Neural cell (in vitro differentiated cells): ENCODE results near the gene BCO2. TPM values are rescaled to one million over a fixed set of nuclear protein-coding genes. Genes with fewer than 3 reads are reported as not detected.

ENCODE experiments used
- H2AFZ ChIP-seq: fragments of 200-600, 300-800 bp; sonication (generic), shearing (Covaris generic); 2 replicates; pipeline ENCODE4 v1.6.0; 2014; ENCODE audit warnings: low read depth, mild to moderate bottlenecking, antibody characterized with exemption, low read length, moderate library complexity
- H3F3A ChIP-seq: fragments of 200-600 bp; shearing (Covaris generic); 2 replicates; pipeline ENCODE4 v1.6.1; 2016; ENCODE audit warnings: mild to moderate bottlenecking, moderate library complexity, mixed read lengths, antibody characterized with exemption, low read length; ENCODE audit not compliant: insufficient read depth, poor library complexity, severe bottlenecking
- H3K27ac ChIP-seq: fragments of 200-600, 300-800 bp; sonication (generic), shearing (Covaris generic); 2 replicates; pipeline ENCODE4 v1.5.1; 2014; ENCODE audit warnings: mild to moderate bottlenecking, low read length, moderate library complexity
- H3K27me3 ChIP-seq: fragments of 300-800, 200-600 bp; sonication (generic), shearing (Covaris generic); 2 replicates; pipeline ENCODE4 v1.6.0; 2014; ENCODE audit warnings: mild to moderate bottlenecking, low read depth, low read length, moderate library complexity; ENCODE audit not compliant: insufficient read depth
- H3K36me3 ChIP-seq: fragments of 300-800, 200-600 bp; sonication (generic), shearing (Covaris generic); 2 replicates; pipeline ENCODE4 v1.5.1; 2014; ENCODE audit warnings: mild to moderate bottlenecking, antibody characterized with exemption, low read length, moderate library complexity; ENCODE audit not compliant: insufficient read depth
- H3K4me2 ChIP-seq: fragments of 300-800, 200-600 bp; sonication (generic), shearing (Covaris generic); 2 replicates; pipeline ENCODE4 v1.6.0; 2014; ENCODE audit warnings: mild to moderate bottlenecking, low read length
- H3K4me3 ChIP-seq: fragments of 300-800, 200-600 bp; sonication (generic), shearing (Covaris generic); 2 replicates; pipeline ENCODE4 v1.5.1; 2014; ENCODE audit warnings: mild to moderate bottlenecking, low read length, moderate library complexity
- H3K79me2 ChIP-seq: fragments of 200-600 bp; shearing (Covaris generic); replicated peaks from 2 replicates; pipeline ENCODE4 v1.6.0; 2014; ENCODE audit warnings: mild to moderate bottlenecking, low read length, moderate library complexity; ENCODE audit not compliant: insufficient read depth
- H3K9ac ChIP-seq: fragments of 300-800, 200-600 bp; sonication (generic), shearing (Covaris generic); 2 replicates; pipeline ENCODE4 v1.6.1; 2016; ENCODE audit warnings: mild to moderate bottlenecking, low read length, mixed read lengths
- H3K9me2 ChIP-seq: fragments of 200-600 bp; shearing (Covaris generic); 2 replicates; pipeline ENCODE4 v1.6.1; 2016; ENCODE audit warnings: mild to moderate bottlenecking, low read length, mixed read lengths; ENCODE audit not compliant: insufficient read depth
- H3K9me3 ChIP-seq: fragments of 200-600, 300-800 bp; sonication (generic), shearing (Covaris generic); 2 replicates; pipeline ENCODE4 v1.6.1; 2016; ENCODE audit warnings: mild to moderate bottlenecking, mixed run types, low read length, moderate library complexity, mixed read lengths
- H4K20me1 ChIP-seq: fragments of 200-600 bp; shearing (Covaris generic); 2 replicates; pipeline ENCODE4 v1.6.1; 2016; ENCODE audit warnings: mild to moderate bottlenecking, mixed run types; ENCODE audit not compliant: insufficient read depth
- EP300 ChIP-seq: fragments of 450-650 bp; conservative IDR thresholded peaks from 2 replicates; pipeline ENCODE4 v1.6.1; 2014; ENCODE audit warnings: antibody characterized with exemption, mild to moderate bottlenecking, moderate library complexity; ENCODE audit not compliant: poor library complexity, severe bottlenecking
- MXI1 ChIP-seq: fragments of 450-650 bp; conservative IDR thresholded peaks from 2 replicates; pipeline ENCODE4 v1.6.1; 2014; ENCODE audit warnings: antibody characterized with exemption, mild to moderate bottlenecking; ENCODE audit not compliant: poor library complexity, severe bottlenecking
- POLR2AphosphoS5 ChIP-seq: IDR thresholded peaks from 2 replicates; pipeline ENCODE4 v1.6.1; 2012
- RAD21 ChIP-seq: fragments of 450-650 bp; conservative IDR thresholded peaks from 2 replicates; pipeline ENCODE4 v1.6.1; 2014; ENCODE audit warnings: antibody characterized with exemption, mild to moderate bottlenecking, moderate library complexity
- SMC3 ChIP-seq: fragments of 450-650 bp; conservative IDR thresholded peaks from 2 replicates; pipeline ENCODE4 v1.6.1; 2014; ENCODE audit warnings: antibody characterized with exemption, mild to moderate bottlenecking, moderate library complexity; ENCODE audit not compliant: poor library complexity
- TAF1 ChIP-seq: IDR thresholded peaks from 2 replicates; pipeline ENCODE4 v1.6.1; 2012; ENCODE audit warnings: low read depth
- polyA plus RNA-seq: library from polyadenylated mRNA; depleted of rRNA; stranded (reverse); fragments of >200 nt; gene quantifications from 2 replicates; pipeline ENCODE4 v1.2.3, GENCODE V29; 2014
- TF ChIP-seq, protein P1 (sequence below): IDR thresholded peaks from 2 replicates; pipeline ENCODE4 v1.6.1; 2012; ENCODE audit warnings: borderline replicate concordance
- TF ChIP-seq, protein P2 (sequence below): fragments of 450-650 bp; IDR thresholded peaks from 2 replicates; pipeline ENCODE4 v1.5.1; 2014; ENCODE audit warnings: antibody characterized with exemption, mild to moderate bottlenecking, moderate library complexity; ENCODE audit not compliant: poor library complexity, severe bottlenecking

The BCO2 gene
- polyA plus RNA-seq, 1 donor from 2014 or later: 7.4 TPM

DNA sequence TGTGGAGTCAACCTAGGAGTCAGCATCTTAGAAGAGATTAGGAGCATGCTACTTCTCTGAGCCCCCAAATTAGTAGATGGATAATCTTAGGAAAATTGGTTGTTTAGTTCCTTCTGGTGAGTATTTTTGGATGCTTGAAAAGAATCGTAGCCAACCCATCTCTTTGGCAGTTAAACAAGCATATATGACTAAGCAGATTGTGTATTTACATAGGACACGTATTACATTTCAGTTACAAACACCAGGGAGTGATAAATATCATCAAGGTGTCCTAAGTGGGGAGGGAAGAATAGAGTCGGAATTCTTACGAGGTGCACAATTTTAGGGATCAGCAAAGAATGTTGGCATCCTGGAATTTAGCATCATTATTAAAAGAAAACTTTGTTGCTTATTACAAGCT is 71.9 kb downstream of the BCO2 start:
- H3F3A ChIP-seq: no peaks in the 10 kb centered on the region
- no peak overlapping the region for H3K9ac ChIP-seq
- no peak for TF ChIP-seq EP300
- no peak for TF ChIP-seq TAF1
- no peak for TF ChIP-seq SMC3
- TF ChIP-seq, protein P1, sequence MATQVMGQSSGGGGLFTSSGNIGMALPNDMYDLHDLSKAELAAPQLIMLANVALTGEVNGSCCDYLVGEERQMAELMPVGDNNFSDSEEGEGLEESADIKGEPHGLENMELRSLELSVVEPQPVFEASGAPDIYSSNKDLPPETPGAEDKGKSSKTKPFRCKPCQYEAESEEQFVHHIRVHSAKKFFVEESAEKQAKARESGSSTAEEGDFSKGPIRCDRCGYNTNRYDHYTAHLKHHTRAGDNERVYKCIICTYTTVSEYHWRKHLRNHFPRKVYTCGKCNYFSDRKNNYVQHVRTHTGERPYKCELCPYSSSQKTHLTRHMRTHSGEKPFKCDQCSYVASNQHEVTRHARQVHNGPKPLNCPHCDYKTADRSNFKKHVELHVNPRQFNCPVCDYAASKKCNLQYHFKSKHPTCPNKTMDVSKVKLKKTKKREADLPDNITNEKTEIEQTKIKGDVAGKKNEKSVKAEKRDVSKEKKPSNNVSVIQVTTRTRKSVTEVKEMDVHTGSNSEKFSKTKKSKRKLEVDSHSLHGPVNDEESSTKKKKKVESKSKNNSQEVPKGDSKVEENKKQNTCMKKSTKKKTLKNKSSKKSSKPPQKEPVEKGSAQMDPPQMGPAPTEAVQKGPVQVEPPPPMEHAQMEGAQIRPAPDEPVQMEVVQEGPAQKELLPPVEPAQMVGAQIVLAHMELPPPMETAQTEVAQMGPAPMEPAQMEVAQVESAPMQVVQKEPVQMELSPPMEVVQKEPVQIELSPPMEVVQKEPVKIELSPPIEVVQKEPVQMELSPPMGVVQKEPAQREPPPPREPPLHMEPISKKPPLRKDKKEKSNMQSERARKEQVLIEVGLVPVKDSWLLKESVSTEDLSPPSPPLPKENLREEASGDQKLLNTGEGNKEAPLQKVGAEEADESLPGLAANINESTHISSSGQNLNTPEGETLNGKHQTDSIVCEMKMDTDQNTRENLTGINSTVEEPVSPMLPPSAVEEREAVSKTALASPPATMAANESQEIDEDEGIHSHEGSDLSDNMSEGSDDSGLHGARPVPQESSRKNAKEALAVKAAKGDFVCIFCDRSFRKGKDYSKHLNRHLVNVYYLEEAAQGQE: no peak
- TF ChIP-seq RAD21: no peak
- peaks cover 7% of the 10 kb centered on the region for H3K36me3 ChIP-seq
- no peak overlapping the region for H3K27ac ChIP-seq
- H3K9me3 ChIP-seq: no peaks in the 10 kb centered on the region
- H3K4me2 ChIP-seq: no peak overlapping the region
- H4K20me1 ChIP-seq: no peaks in the 10 kb centered on the region
- H2AFZ ChIP-seq: no peak overlapping the region
- no peaks in the 10 kb centered on the region for H3K79me2 ChIP-seq
- no peak overlapping the region for H3K4me3 ChIP-seq
- no peaks in the 10 kb centered on the region for H3K27me3 ChIP-seq
- H3K9me2 ChIP-seq: no peaks in the 10 kb centered on the region

DNA sequence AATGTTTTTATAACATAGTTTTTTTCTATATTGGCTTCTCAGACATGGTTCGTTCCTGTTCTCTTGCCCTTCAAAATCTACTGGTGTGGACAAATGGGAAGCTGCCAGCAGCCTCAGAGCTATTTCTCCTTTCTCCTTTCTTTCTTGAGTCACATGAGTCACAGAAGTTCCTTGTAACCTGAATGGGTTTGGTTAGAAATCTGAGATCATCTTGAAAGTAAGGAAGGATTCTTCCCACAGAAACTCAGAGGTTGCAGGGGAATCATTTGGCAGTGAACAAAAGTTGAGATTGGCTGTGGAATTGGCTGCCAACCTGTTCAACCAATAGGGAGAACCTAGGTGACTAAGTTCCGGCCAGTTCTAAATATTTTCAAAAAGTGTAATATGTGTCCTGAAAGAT is 72.9 kb downstream of the BCO2 start:
- Histone ChIP-seq H3K27ac (no peak overlapping the region), H3K4me2 (no peak overlapping the region), H3K9me3 (no peaks in the 10 kb centered on the region), H2AFZ (no peak overlapping the region), H3K36me3 (peaks cover 5% of the 10 kb centered on the region), H3F3A (no peaks in the 10 kb centered on the region), H3K27me3 (no peaks in the 10 kb centered on the region), H3K79me2 (no peaks in the 10 kb centered on the region), H3K9me2 (no peaks in the 10 kb centered on the region), H4K20me1 (no peaks in the 10 kb centered on the region), H3K4me3 (no peak overlapping the region), H3K9ac (no peak overlapping the region)
- TF ChIP-seq POLR2AphosphoS5: no peak
- TF ChIP-seq, protein P1: no peak

DNA sequence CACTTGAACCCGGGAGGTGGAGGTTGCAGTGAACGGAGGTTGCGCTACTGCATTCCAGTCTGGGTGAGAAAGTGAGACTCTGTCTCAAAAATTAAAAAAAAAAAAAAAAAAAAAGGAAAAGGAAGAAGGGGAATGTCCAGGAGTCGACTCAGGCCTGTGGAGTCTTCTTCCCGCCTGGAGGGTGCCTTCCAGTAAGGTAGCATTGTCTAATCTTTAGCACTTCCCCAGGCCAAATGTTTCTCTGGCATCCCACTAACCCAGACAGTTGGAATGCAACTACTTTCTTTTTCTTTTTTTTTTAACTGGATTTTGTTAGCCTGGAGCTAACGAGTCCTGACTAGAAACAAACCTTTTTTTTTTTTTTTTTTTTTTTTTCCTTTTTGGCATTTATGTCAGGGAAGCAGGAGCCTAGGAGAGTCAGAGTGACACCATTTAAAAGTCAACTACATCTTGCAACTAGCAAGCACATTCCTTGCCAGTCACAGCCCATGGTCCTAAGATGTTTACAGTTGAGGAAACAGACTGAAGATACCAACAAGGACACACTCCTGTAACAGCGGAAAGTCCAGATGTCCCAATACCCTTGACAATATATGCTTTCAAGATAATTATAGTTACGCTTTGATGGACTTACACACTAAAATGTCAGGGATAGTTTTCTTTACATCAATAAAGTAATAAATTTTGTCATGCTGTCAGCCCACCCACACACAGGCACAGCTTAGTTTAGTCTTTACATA is 74.7 kb downstream of the BCO2 start:
- Histone ChIP-seq H3K9ac (no peak overlapping the region), H3K4me3 (no peak overlapping the region), H3K27me3 (no peaks in the 10 kb centered on the region), H4K20me1 (no peaks in the 10 kb centered on the region), H3K9me2 (no peaks in the 10 kb centered on the region), H2AFZ (no peak overlapping the region), H3K36me3 (no peaks in the 10 kb centered on the region), H3F3A (no peaks in the 10 kb centered on the region), H3K9me3 (no peaks in the 10 kb centered on the region), H3K79me2 (no peaks in the 10 kb centered on the region), H3K27ac (no peak overlapping the region), H3K4me2 (no peak overlapping the region)
- TF ChIP-seq TAF1 (no peak), MXI1 (no peak), EP300 (no peak)
- TF ChIP-seq, protein P2, sequence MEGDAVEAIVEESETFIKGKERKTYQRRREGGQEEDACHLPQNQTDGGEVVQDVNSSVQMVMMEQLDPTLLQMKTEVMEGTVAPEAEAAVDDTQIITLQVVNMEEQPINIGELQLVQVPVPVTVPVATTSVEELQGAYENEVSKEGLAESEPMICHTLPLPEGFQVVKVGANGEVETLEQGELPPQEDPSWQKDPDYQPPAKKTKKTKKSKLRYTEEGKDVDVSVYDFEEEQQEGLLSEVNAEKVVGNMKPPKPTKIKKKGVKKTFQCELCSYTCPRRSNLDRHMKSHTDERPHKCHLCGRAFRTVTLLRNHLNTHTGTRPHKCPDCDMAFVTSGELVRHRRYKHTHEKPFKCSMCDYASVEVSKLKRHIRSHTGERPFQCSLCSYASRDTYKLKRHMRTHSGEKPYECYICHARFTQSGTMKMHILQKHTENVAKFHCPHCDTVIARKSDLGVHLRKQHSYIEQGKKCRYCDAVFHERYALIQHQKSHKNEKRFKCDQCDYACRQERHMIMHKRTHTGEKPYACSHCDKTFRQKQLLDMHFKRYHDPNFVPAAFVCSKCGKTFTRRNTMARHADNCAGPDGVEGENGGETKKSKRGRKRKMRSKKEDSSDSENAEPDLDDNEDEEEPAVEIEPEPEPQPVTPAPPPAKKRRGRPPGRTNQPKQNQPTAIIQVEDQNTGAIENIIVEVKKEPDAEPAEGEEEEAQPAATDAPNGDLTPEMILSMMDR: no peak
- TF ChIP-seq, protein P1: no peak
